Measurements from ENCODE around the gene CGRRF1. TPM values are rescaled to one million over a fixed set of nuclear protein-coding genes. Genes with fewer than 3 reads are reported as not detected.

The CGRRF1 gene
- total and polyA plus RNA-seq, 9 of the 15 experiments (the other 6 are each of a cell fraction or from before 2014, with no cell fraction given), result 2.8 to 15.8 (median 4.6) TPM

- TF ChIP-seq DEAF1 (CRISPR knock-in tag; IDR thresholded peaks at IDR 0.05) (no peak), ZNF707 (CRISPR knock-in tag; conservative IDR thresholded peaks at IDR 0.05) (peak; percentile 98), ILK (tag; IDR thresholded peaks at IDR 0.05; ENCODE audit: borderline replicate concordance, low read depth) (no peak), EZH2 (IDR thresholded peaks at IDR 0.05; ENCODE audit: borderline replicate concordance, low read depth, low read length) (no peak), KLF1 (tag; IDR thresholded peaks at IDR 0.05) (no peak), PATZ1 (CRISPR knock-in tag; IDR thresholded peaks at IDR 0.05; ENCODE audit: borderline replicate concordance) (no peak), SNAPC5 (CRISPR knock-in tag; IDR thresholded peaks at IDR 0.05) (no peak), BMI1 (IDR thresholded peaks at IDR 0.05; ENCODE audit: low read length) (no peak), ZNF23 (CRISPR knock-in tag; IDR thresholded peaks at IDR 0.05) (no peak), MGA (IDR thresholded peaks at IDR 0.05) (no peak), STAT5B (CRISPR knock-in tag; IDR thresholded peaks at IDR 0.05) (no peak), ZNF644 (tag; IDR thresholded peaks at IDR 0.05; ENCODE audit: low read depth) (no peak), GTF2E2 (tag; IDR thresholded peaks at IDR 0.05) (no peak), RAD51 (IDR thresholded peaks at IDR 0.05; ENCODE audit: borderline replicate concordance, low read depth) (no peak)
These were observed 42.4 kb upstream of the CGRRF1 start (continued) for GRCh38 chr14:54467280-54467679.

Data from K562 (cell line).